ENCODE measurements around the gene POU2F1.

DNA sequence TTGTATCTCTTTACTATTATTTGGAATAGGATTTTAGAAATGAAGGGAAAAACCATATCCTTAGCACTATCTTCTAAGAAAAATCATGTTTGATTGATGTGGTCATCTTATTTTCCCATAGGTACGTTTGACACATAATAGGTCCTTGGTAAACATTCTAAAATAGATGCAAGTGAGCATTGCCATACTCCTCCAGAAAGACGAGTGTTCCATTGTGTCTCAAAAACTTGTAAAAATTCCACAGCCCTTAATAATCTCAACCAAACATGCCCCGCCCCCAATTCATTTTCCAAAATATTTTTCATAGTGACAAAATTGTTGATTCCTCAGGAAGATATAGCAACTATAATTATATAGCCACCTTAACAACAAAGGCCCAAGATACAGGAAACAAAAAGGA, 184.2 kb downstream of the POU2F1 start:
- TF ChIP-seq EZH2 (IDR thresholded peaks at IDR 0.05) (no peak), POLR2AphosphoS5 (IDR thresholded peaks at IDR 0.05; ENCODE audit: borderline replicate concordance, low read depth, low read length) (no peak), FOXP2 (optimal IDR thresholded peaks at IDR 0.05; ENCODE audit: control extremely low read depth, extremely low read length, insufficient read depth) (no peak)

All from SK-N-MC (cell line).